A549 (cell line): ENCODE results near the gene MYEOV. TPM values are rescaled to one million over a fixed set of nuclear protein-coding genes. Genes with fewer than 3 reads are reported as not detected.

Experiments
- ATAC-seq, 2 experiments: fragments of 200-7000 bp in 1 of 2; fragments of >200 bp in 1 of 2; cut with Nextera tagmentation in 1 of 2; cut with Tn5 transposase in 1 of 2; 3 replicates each; pipeline versions ENCODE4 v1.8.0 to v1.9.1; 2018 to 2020; ENCODE audit warnings: mild to moderate bottlenecking in 1 of 2, moderate library complexity in 1 of 2
- CTCF ChIA-PET: fragments of 300-600 bp; sonication (Branson Sonifier 250); formaldehyde crosslinking; extraction: SDS; loops from one replicate; lab custom pipeline; 2021; ENCODE audit warnings: antibody characterized with exemption, inconsistent platforms; lab: Yijun Ruan, JAX
- POLR2A ChIA-PET: fragments of 350-600 bp; formaldehyde crosslinking; extraction: SDS; loops from one replicate; lab custom pipeline; 2021; ENCODE audit warnings: antibody characterized with exemption, inconsistent platforms; lab: Yijun Ruan, JAX
- DNase-seq, 2 experiments: peaks; one replicate each; pipeline versions ENCODE4 v3.0.0 to v3.0.0-alpha.2; 2011 to 2016; ENCODE audit warnings: low read depth in 1 of 2, low spot score in 1 of 2
- FAIRE-seq: peaks from 2 replicates; lab custom pipeline; 2011; peaks lifted over from hg19 to GRCh38; lab: Jason Lieb, UNC
- H3K27ac ChIP-seq, 2 experiments: fragments of >200 bp; sonication (Bioruptor Twin); formaldehyde crosslinking; 3 replicates each; pipeline ENCODE4 v1.5.1; 2016 to 2017
- H3K4me1 ChIP-seq: fragments of >200 bp; sonication (Bioruptor Twin); formaldehyde crosslinking; 3 replicates; pipeline ENCODE4 v1.6.1; 2016
- H3K4me2 ChIP-seq: fragments of >200 bp; sonication (Bioruptor Twin); formaldehyde crosslinking; 3 replicates; pipeline ENCODE4 v1.6.1; 2016
- H3K4me3 ChIP-seq: fragments of >200 bp; sonication (Bioruptor Twin); formaldehyde crosslinking; 3 replicates; pipeline ENCODE4 v1.5.1; 2016
- H3K9me3 ChIP-seq: fragments of >200 bp; sonication (Bioruptor Twin); formaldehyde crosslinking; 3 replicates; pipeline ENCODE4 v1.6.1; 2016
- ATOH8 ChIP-seq: fragments of 250-450 bp; sonication (Bioruptor Pico); IDR thresholded peaks from 2 replicates; pipeline ENCODE4 v1.5.0; 2020; ENCODE audit warnings: low read depth, mild to moderate bottlenecking, moderate library complexity
- BHLHE40 ChIP-seq: IDR thresholded peaks from 2 replicates; pipeline ENCODE4 v1.6.1; 2012; ENCODE audit warnings: low read depth, low read length, inconsistent platforms
- CBX2 ChIP-seq: fragments of 200-600 bp; sonication (generic); IDR thresholded peaks from 2 replicates; pipeline ENCODE4 v1.6.1; 2016; ENCODE audit warnings: low read depth, mild to moderate bottlenecking, borderline replicate concordance
- CHD2 ChIP-seq: fragments of 150-350 bp; IDR thresholded peaks from 2 replicates; pipeline ENCODE4 v1.6.1; 2014; ENCODE audit warnings: low read length; ENCODE audit not compliant: partially characterized antibody
- E2F6 ChIP-seq: IDR thresholded peaks from 2 replicates; pipeline ENCODE4 v1.6.1; 2012; ENCODE audit warnings: low read depth, borderline replicate concordance
- ELK1 ChIP-seq: fragments of 150-350 bp; IDR thresholded peaks from 2 replicates; pipeline ENCODE4 v1.6.1; 2014; ENCODE audit warnings: low read depth, mild to moderate bottlenecking, low read length
- EP300 ChIP-seq, 2 experiments: fragments of >200 bp; sonication (Bioruptor Twin); formaldehyde crosslinking; IDR thresholded peaks; 2 replicates in 1 of 2; 3 replicates in 1 of 2; pipeline ENCODE4 v1.6.1; 2016 to 2017
- FOSB ChIP-seq: fragments of 250-450 bp; sonication (Bioruptor Pico); IDR thresholded peaks from 2 replicates; pipeline ENCODE4 v1.5.0; 2020; ENCODE audit warnings: mild to moderate bottlenecking, moderate library complexity
- FOSL2 ChIP-seq, 2 experiments: fragments of 450-650 bp in 1 of 2; fragments of >200 bp in 1 of 2; sonication (Bioruptor Twin) in 1 of 2; formaldehyde crosslinking; IDR thresholded peaks; 2 replicates each; pipeline versions ENCODE4 v1.5.0 to v1.6.1; 2016 to 2020; ENCODE audit warnings: mild to moderate bottlenecking in 1 of 2, moderate library complexity in 1 of 2
- FOXS1 ChIP-seq: fragments of 250-450 bp; sonication (Bioruptor Pico); IDR thresholded peaks from 2 replicates; pipeline ENCODE4 v1.5.0; 2020; ENCODE audit warnings: mild to moderate bottlenecking, moderate library complexity
- GATA3 ChIP-seq: IDR thresholded peaks from 2 replicates; pipeline ENCODE4 v1.6.1; 2012; ENCODE audit warnings: borderline replicate concordance
- HMGXB4 ChIP-seq: fragments of 250-450 bp; sonication (Bioruptor Pico); IDR thresholded peaks from 2 replicates; pipeline ENCODE4 v1.5.0; 2021; ENCODE audit warnings: mild to moderate bottlenecking, moderate library complexity, borderline replicate concordance
- HOXB13 ChIP-seq: fragments of 250-450 bp; sonication (Bioruptor Pico); IDR thresholded peaks from 2 replicates; pipeline ENCODE4 v1.5.0; 2020; ENCODE audit warnings: low read depth, mild to moderate bottlenecking, moderate library complexity
- HOXB5 ChIP-seq: fragments of 250-450 bp; sonication (Bioruptor Pico); IDR thresholded peaks from 2 replicates; pipeline ENCODE4 v1.5.0; 2020; ENCODE audit warnings: mild to moderate bottlenecking, moderate library complexity
- JUN ChIP-seq, 2 experiments: fragments of >200 bp; sonication (Bioruptor Twin); formaldehyde crosslinking; IDR thresholded peaks; 2 replicates in 1 of 2; 3 replicates in 1 of 2; pipeline ENCODE4 v1.6.1; 2016 to 2017
- JUNB ChIP-seq: fragments of >200 bp; sonication (Bioruptor Twin); formaldehyde crosslinking; IDR thresholded peaks from 2 replicates; pipeline ENCODE4 v1.6.1; 2016
- KDM5A ChIP-seq: fragments of 200-600 bp; sonication (generic); IDR thresholded peaks from 2 replicates; pipeline ENCODE4 v1.6.1; 2016; ENCODE audit warnings: antibody characterized with exemption, mild to moderate bottlenecking
- MAX ChIP-seq: IDR thresholded peaks from 2 replicates; pipeline ENCODE4 v1.6.1; 2012
- MYC ChIP-seq: IDR thresholded peaks from 2 replicates; pipeline ENCODE4 v1.6.1; 2012; ENCODE audit warnings: mild to moderate bottlenecking, inconsistent platforms, low read length, improper control_type of control experiment, borderline replicate concordance
- NPAS2 ChIP-seq: fragments of 250-450 bp; sonication (Bioruptor Pico); IDR thresholded peaks from 2 replicates; pipeline ENCODE4 v1.8.0; 2022; ENCODE audit warnings: mild to moderate bottlenecking, moderate library complexity, borderline replicate concordance
- RAD21 ChIP-seq, 2 experiments: fragments of >200 bp in 1 of 2; sonication (Bioruptor Twin) in 1 of 2; formaldehyde crosslinking in 1 of 2; IDR thresholded peaks in 1 of 2; conservative IDR thresholded peaks in 1 of 2; 2 replicates in 1 of 2; 3 replicates in 1 of 2; pipeline ENCODE4 v1.6.1; 2012 to 2018; ENCODE audit warnings: inconsistent platforms in 1 of 2
- USF2 ChIP-seq: fragments of 450-650 bp; IDR thresholded peaks from 2 replicates; pipeline ENCODE4 v1.6.1; 2014; ENCODE audit warnings: antibody characterized with exemption
- ZNF302 ChIP-seq: fragments of 250-450 bp; sonication (Bioruptor Pico); IDR thresholded peaks from 2 replicates; pipeline ENCODE4 v1.9.0; 2021; ENCODE audit warnings: inconsistent platforms, mild to moderate bottlenecking, moderate library complexity
- WGBS: methylation state at CpG from one replicate; pipeline ENCODE4 v1.1.6; 2017; ENCODE audit errors: missing lambda C conversion rate; 5-methylcytosine and 5-hydroxymethylcytosine counted together
- polyA plus RNA-seq, 4 experiments: library from polyadenylated mRNA; depleted of rRNA in 3 of 4; stranded (reverse); fragments of >200 nt; fragmentation: RNase III in 1 of 4; extraction: RNeasy Plus Mini Kit Qiagen cat#74134 plus additional on column Dnase treatment in 1 of 4; gene quantifications; 2 replicates in 3 of 4; 3 replicates in 1 of 4; pipeline ENCODE4 v1.2.3, GENCODE V29; 2011 to 2017
- TF ChIP-seq, protein P1 (sequence below): fragments of >200 bp; sonication (Bioruptor Twin); formaldehyde crosslinking; IDR thresholded peaks from 3 replicates; pipeline ENCODE4 v1.6.1; 2016

MYEOV gene
- polyA plus RNA-seq, 2 of the 4 experiments (the other 2 are of a cell fraction), result 92.3 to 102 TPM

GRCh38 chr11:69297787-69298266 is 3.9 kb downstream of the MYEOV start:
- DNase-seq, result peak in 1 of 2 experiments; percentile 57
- H3K4me2 ChIP-seq, result peak overlapping the region; percentile 75
- H3K9me3 ChIP-seq, result no peaks in the 10 kb centered on the region
- peak in 1 of 2 experiments; percentile 0; a peak in 2 of 6 replicates for ATAC-seq
- H3K4me1 ChIP-seq, result peaks cover 78% of the 10 kb centered on the region
- FAIRE-seq, result no peak
- ChIA-PET POLR2A (interaction anchor here (0.6 to 9.3 kb wide), 12 partner anchors 11 to 357 kb away, joined by 3 to 188 read pairs (median 4); partner anchors contain the start of gene CCND1), CTCF (interaction anchor here (1.0 to 9.2 kb wide), 8 partner anchors 14 to 345 kb away, joined by 3 to 150 read pairs (median 6); partner anchors contain the start of gene CCND1)
- peak overlapping the region; percentile 93 to 98 for H3K27ac ChIP-seq
- peak overlapping the region; percentile 24; the same call in 2 of the 3 replicates for H3K4me3 ChIP-seq
- 34% methylated on average over 13 of the region's 13 CpGs for WGBS
- TF ChIP-seq ZNF302 (CRISPR knock-in tag), result peak; percentile 64
- 0 out of 2 replicates have a peak, but pooled peaks have one; percentile 36 for TF ChIP-seq HOXB5 (CRISPR knock-in tag)
- TF ChIP-seq BHLHE40, result 0 out of 2 replicates have a peak, but pooled peaks have one; percentile 0
- no peak for TF ChIP-seq CHD2
- 0 out of 2 replicates have a peak, but pooled peaks have one; percentile 30 for TF ChIP-seq MYC
- peak; percentile 35; the same call in 1 of the 2 replicates for TF ChIP-seq FOSB (CRISPR knock-in tag)
- TF ChIP-seq CBX2, result no peak
- TF ChIP-seq E2F6, result peak; percentile 82; the same call in 1 of the 2 replicates

DNA sequence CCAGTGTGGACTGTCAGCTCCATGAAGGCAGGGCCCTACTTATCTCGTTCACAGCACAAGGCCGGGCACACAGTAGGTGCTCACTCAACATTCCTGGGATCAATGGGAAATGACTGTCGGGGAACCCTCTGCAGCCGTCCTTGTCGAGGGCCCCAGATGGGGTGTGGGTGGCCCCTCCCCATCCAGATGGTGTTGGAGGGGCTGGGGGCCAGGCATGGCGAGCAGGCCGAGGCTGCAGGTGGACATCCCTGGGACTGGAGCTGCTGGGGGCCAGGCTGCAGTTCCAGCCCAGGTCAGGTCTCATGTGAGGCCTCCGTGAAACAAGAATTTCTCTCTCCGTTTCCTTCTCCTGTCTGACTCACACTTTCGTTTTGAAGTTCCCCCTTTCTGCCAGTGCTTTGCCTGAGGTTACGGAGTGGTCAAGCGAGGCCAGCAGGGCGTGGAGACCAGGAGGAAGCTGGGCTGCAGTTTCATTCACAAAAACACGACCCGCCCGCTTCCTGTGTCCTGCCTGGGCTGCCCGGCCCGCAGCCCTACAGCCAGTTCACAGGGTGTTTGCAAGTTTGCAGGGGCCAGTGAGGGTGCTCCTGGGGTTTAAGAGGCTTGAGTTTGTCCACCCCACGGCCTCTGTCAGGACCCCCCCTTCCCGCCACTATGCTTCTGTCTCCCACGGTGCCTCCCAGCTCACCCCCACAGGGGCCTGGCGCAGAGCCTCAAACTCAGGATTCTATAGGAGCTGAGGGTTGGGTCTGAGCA is 4.5 kb downstream of the MYEOV start:
- peak overlapping the region; percentile 93 to 98 for H3K27ac ChIP-seq
- peak overlapping the region; percentile 75 for H3K4me2 ChIP-seq
- no peaks in the 10 kb centered on the region for H3K9me3 ChIP-seq
- peaks cover 78% of the 10 kb centered on the region for H3K4me1 ChIP-seq
- CTCF ChIA-PET, result interaction anchor here (0.8 to 9.2 kb wide), 10 partner anchors 13 to 344 kb away, joined by 3 to 150 read pairs (median 4); partner anchors contain the start of gene CCND1
- WGBS, result 3% methylated on average over 13 of the region's 22 CpGs
- peak; percentile 76 to 94 for DNase-seq
- POLR2A ChIA-PET, result interaction anchor here (0.8 to 9.3 kb wide), 10 partner anchors 11 to 343 kb away, joined by 3 to 188 read pairs (median 4); partner anchors contain the start of gene CCND1
- no peak for FAIRE-seq
- ATAC-seq, result peak; percentile 11 to 35
- H3K4me3 ChIP-seq, result peak overlapping the region; percentile 24; the same call in 2 of the 3 replicates
- peak; percentile 83; the same call in 1 of the 2 replicates for TF ChIP-seq ZNF302 (CRISPR knock-in tag)
- TF ChIP-seq EP300 (IDR thresholded peaks at IDR 0.05), result peak; percentile 62 to 69; a peak in 2 of 5 replicates
- no peak for TF ChIP-seq HMGXB4 (CRISPR knock-in tag)
- peak; percentile 70 for TF ChIP-seq JUNB
- peak; percentile 59 for TF ChIP-seq FOXS1 (CRISPR knock-in tag)
- no peak for TF ChIP-seq ATOH8
- peak; percentile 55 to 56; a peak in 4 of 5 replicates for TF ChIP-seq JUN (IDR thresholded peaks at IDR 0.05)
- TF ChIP-seq, protein P1, sequence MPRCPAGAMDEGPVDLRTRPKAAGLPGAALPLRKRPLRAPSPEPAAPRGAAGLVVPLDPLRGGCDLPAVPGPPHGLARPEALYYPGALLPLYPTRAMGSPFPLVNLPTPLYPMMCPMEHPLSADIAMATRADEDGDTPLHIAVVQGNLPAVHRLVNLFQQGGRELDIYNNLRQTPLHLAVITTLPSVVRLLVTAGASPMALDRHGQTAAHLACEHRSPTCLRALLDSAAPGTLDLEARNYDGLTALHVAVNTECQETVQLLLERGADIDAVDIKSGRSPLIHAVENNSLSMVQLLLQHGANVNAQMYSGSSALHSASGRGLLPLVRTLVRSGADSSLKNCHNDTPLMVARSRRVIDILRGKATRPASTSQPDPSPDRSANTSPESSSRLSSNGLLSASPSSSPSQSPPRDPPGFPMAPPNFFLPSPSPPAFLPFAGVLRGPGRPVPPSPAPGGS, result 0 out of 3 replicates have a peak, but pooled peaks have one; percentile 52
- TF ChIP-seq NPAS2, result 0 out of 2 replicates have a peak, but pooled peaks have one; percentile 6
- TF ChIP-seq KDM5A, result no peak
- TF ChIP-seq E2F6, result 0 out of 2 replicates have a peak, but pooled peaks have one; percentile 23
- TF ChIP-seq HOXB13, result peak; percentile 66
- TF ChIP-seq USF2, result peak; percentile 31; the same call in 1 of the 2 replicates
- TF ChIP-seq MAX, result peak; percentile 88
- TF ChIP-seq GATA3, result peak; percentile 67
- TF ChIP-seq RAD21 (conservative IDR thresholded peaks at IDR 0.05 in 1 of 2, IDR thresholded peaks at IDR 0.05 in 1 of 2), result peak; percentile 24 to 43; a peak in 4 of 5 replicates
- peak; percentile 71 for TF ChIP-seq HOXB5 (CRISPR knock-in tag)
- TF ChIP-seq ELK1, result no peak
- TF ChIP-seq FOSL2 (IDR thresholded peaks at IDR 0.05), result peak; percentile 65
- TF ChIP-seq FOSL2 (CRISPR knock-in tag; IDR thresholded peaks at IDR 0.05), result peak; percentile 85
